Lower lobe of right lung (tissue), 2 donors: ENCODE measurements around the gene CEP95. TPM values are rescaled to one million over a fixed set of nuclear protein-coding genes. Genes with fewer than 3 reads are reported as not detected.

Experiments used
- ATAC-seq, 2 donors: fragments of 200-7000 bp; cut with Tn5 transposase; one replicate each; pipeline ENCODE4 v1.9.1; 2020 to 2022; ENCODE audit warnings: mild to moderate bottlenecking in 2 of 2, moderate library complexity in 2 of 2
- DNase-seq: peaks from one replicate; pipeline ENCODE4 v3.0.0-alpha.2; 2020
- H3K27ac ChIP-seq: fragments of 200-600 bp; one replicate; pipeline ENCODE4 v1.8.0; 2022
- H3K27me3 ChIP-seq: fragments of 200-600 bp; one replicate; pipeline ENCODE4 v1.8.0; 2022; ENCODE audit warnings: low read depth
- H3K36me3 ChIP-seq: fragments of 200-600 bp; one replicate; pipeline ENCODE4 v1.8.0; 2022; ENCODE audit warnings: mild to moderate bottlenecking
- H3K4me1 ChIP-seq: fragments of 200-600 bp; one replicate; pipeline ENCODE4 v1.8.0; 2022
- H3K4me3 ChIP-seq: fragments of 200-600 bp; one replicate; pipeline ENCODE4 v1.8.0; 2022; ENCODE audit warnings: mild to moderate bottlenecking
- H3K9me3 ChIP-seq: fragments of 200-600 bp; one replicate; pipeline ENCODE4 v1.8.0; 2022
- CTCF ChIP-seq: fragments of 200-600 bp; IDR thresholded peaks from one replicate; pipeline ENCODE4 v1.8.0; 2022; ENCODE audit warnings: antibody characterized with exemption, mild to moderate bottlenecking
- intact Hi-C: fragments of 100-400 bp; cut with DNase I; formaldehyde crosslinking; loops from one replicate; pipeline ENCODE4 v1.11.0; 2022
- total RNA-seq: library from RNA; stranded (reverse); fragmentation: NEBNext Ultra II Directional; extraction: Animal tissue kit (Norgen Biotek cat#: 25700); gene quantifications from one replicate; pipeline ENCODE4 v1.2.1, GENCODE V29; 2021
- donor health status: DM: no; HTN: yes; CAD: no; lungs with severe emphysema.

Gene CEP95
- total RNA-seq, 1 donor from 2014 or later, result 34.2 TPM

DNA sequence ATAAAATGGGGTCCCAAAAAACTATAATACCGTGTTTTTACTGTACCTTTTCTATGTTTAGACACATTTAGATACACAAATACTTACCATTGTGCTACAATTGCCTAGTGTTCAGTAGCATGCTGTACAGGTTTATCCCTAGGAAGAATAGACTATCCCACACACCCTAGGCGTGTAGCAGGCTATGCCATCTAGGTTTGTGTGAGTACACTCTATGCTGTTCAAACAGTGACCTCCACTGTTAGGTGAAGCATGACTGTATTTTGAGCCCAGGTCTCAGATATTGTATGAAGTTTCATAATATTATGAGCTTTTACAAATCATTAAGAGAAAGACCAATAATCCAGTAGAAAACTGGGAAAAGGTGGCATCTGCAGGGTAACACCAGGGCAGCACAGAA is 34.2 kb upstream of the CEP95 start:
- no peak for TF ChIP-seq CTCF
- H3K4me3 ChIP-seq, result no peak overlapping the region
- H3K36me3 ChIP-seq, result peaks cover 37% of the 10 kb centered on the region
- H3K9me3 ChIP-seq, result no peaks in the 10 kb centered on the region
- no peak for DNase-seq
- H3K27ac ChIP-seq, result no peak overlapping the region
- no peaks in the 10 kb centered on the region for H3K27me3 ChIP-seq
- intact Hi-C loops, result no loop called here
- no peaks in the 10 kb centered on the region for H3K4me1 ChIP-seq
- no peak for ATAC-seq

- no peaks in the 10 kb centered on the region for H3K4me1 ChIP-seq
- no peaks in the 10 kb centered on the region for H3K27me3 ChIP-seq
- H3K4me3 ChIP-seq, result no peak overlapping the region
- DNase-seq (no peak), ATAC-seq (no peak)
- H3K36me3 ChIP-seq, result peaks cover 50% of the 10 kb centered on the region
- no peak for TF ChIP-seq CTCF
- H3K27ac ChIP-seq, result no peak overlapping the region
- intact Hi-C loops, result no loop called here
- no peaks in the 10 kb centered on the region for H3K9me3 ChIP-seq
These were observed 28.9 kb upstream of the CEP95 start for GRCh38 chr17:64477849-64478248.

DNA sequence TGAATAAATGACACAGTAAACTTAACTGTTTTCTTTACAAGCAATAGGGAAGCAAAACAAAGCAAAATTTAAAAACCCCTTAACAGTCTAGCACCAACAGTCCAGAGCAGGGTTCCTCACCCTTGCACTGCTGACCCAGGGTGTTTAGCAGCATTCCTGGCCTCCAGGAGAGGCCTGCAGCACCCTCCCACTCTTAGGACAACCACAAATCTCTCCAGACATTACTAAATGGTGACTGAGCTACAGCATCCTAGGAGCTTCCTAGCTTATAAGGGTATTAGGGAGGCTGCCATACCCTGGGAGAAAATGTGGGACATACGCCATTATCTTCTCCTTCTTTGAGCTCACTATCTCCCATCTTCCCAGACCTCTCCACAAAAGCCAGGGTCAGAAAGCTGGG is 25.8 kb upstream of the CEP95 start:
- Histone ChIP-seq H3K27ac (no peak overlapping the region), H3K4me3 (no peak overlapping the region), H3K27me3 (no peaks in the 10 kb centered on the region), H3K4me1 (no peaks in the 10 kb centered on the region), H3K9me3 (no peaks in the 10 kb centered on the region), H3K36me3 (peaks cover 74% of the 10 kb centered on the region)
- ATAC-seq, result no peak
- TF ChIP-seq CTCF, result no peak
- DNase-seq, result no peak
- intact Hi-C loops, result loop anchor here (10.0 kb wide), 1 partner anchor 56 kb away; no protein-coding TSS in a partner anchor

GRCh38 chr17:64484380-64484779 is 22.4 kb upstream of the CEP95 start:
- no peak for DNase-seq
- peaks cover 80% of the 10 kb centered on the region for H3K36me3 ChIP-seq
- H3K4me1 ChIP-seq, result no peaks in the 10 kb centered on the region
- no peak for ATAC-seq
- H3K27ac ChIP-seq, result no peak overlapping the region
- H3K27me3 ChIP-seq, result no peaks in the 10 kb centered on the region
- intact Hi-C loops, result loop anchor here (10.0 kb wide), 1 partner anchor 60 kb away; no protein-coding TSS in a partner anchor
- no peaks in the 10 kb centered on the region for H3K9me3 ChIP-seq
- TF ChIP-seq CTCF, result no peak
- H3K4me3 ChIP-seq, result no peak overlapping the region

GRCh38 chr17:64488301-64488700 is 18.5 kb upstream of the CEP95 start:
- peaks cover 79% of the 10 kb centered on the region for H3K36me3 ChIP-seq
- no peak overlapping the region for H3K27ac ChIP-seq
- no peaks in the 10 kb centered on the region for H3K4me1 ChIP-seq
- no peak for TF ChIP-seq CTCF
- H3K9me3 ChIP-seq, result no peaks in the 10 kb centered on the region
- H3K4me3 ChIP-seq, result no peak overlapping the region
- ATAC-seq (no peak), DNase-seq (no peak)
- intact Hi-C loops, result loop anchor here (10.0 kb wide), 1 partner anchor 64 kb away; no protein-coding TSS in a partner anchor
- no peaks in the 10 kb centered on the region for H3K27me3 ChIP-seq
